Activated CD8-positive, alpha-beta T cell treated with anti-CD3 and anti-CD28 coated beads for 36 hours (primary cell): ENCODE results near the gene INPP5D. TPM values are rescaled to one million over a fixed set of nuclear protein-coding genes. Genes with fewer than 3 reads are reported as not detected.

Experiments used
- ATAC-seq: fragments of 200-7000 bp; cut with Tn5 transposase; one replicate; pipeline ENCODE4 v1.10.0; 2021; ENCODE audit warnings: mild to moderate bottlenecking, moderate library complexity
- CTCF ChIA-PET: fragments of 350-600 bp; sonication (Branson Sonifier 250); formaldehyde crosslinking; loops from one replicate; lab custom pipeline; 2021; ENCODE audit warnings: antibody characterized with exemption; lab: Charles Lee
- POLR2A ChIA-PET: fragments of 350-600 bp; sonication (Branson Sonifier 250); formaldehyde crosslinking; loops from one replicate; lab custom pipeline; 2021; ENCODE audit warnings: antibody characterized with exemption; lab: Charles Lee
- DNase-seq: peaks from one replicate; pipeline ENCODE4 v3.0.0-alpha.2; 2020
- H3K27ac Mint-ChIP-seq: one replicate; pipeline ENCODE4 v1.8.0; 2021; ENCODE audit warnings: mild to moderate bottlenecking, mixed read lengths
- H3K27me3 Mint-ChIP-seq: one replicate; pipeline ENCODE4 v1.8.0; 2021; ENCODE audit warnings: mixed read lengths
- H3K36me3 Mint-ChIP-seq: one replicate; pipeline ENCODE4 v1.8.0; 2021; ENCODE audit warnings: low read depth, mixed read lengths
- H3K4me1 Mint-ChIP-seq: one replicate; pipeline ENCODE4 v1.8.0; 2021; ENCODE audit warnings: low read depth, mixed read lengths
- H3K4me3 Mint-ChIP-seq: one replicate; pipeline ENCODE4 v1.8.0; 2021; ENCODE audit warnings: mild to moderate bottlenecking, moderate library complexity, mixed read lengths
- H3K9me3 Mint-ChIP-seq: one replicate; pipeline ENCODE4 v1.8.0; 2021; ENCODE audit warnings: mixed read lengths
- intact Hi-C: fragments of 100-400 bp; cut with micrococcal nuclease; formaldehyde crosslinking; loops from one replicate; pipeline ENCODE4 v1.10.0; 2022
- total RNA-seq, 2 experiments: library from RNA; stranded (reverse); gene quantifications; one replicate each; pipeline ENCODE4 v1.2.3, GENCODE V29; 2021
- TF ChIP-seq, protein P1 (sequence below): fragments of 200-600 bp; IDR thresholded peaks from one replicate; pipeline ENCODE4 v1.8.0; 2022; ENCODE audit warnings: antibody characterized with exemption, mild to moderate bottlenecking

INPP5D gene
- total RNA-seq, 2 experiments from 2014 or later: 38.6 to 40.2 TPM

DNA sequence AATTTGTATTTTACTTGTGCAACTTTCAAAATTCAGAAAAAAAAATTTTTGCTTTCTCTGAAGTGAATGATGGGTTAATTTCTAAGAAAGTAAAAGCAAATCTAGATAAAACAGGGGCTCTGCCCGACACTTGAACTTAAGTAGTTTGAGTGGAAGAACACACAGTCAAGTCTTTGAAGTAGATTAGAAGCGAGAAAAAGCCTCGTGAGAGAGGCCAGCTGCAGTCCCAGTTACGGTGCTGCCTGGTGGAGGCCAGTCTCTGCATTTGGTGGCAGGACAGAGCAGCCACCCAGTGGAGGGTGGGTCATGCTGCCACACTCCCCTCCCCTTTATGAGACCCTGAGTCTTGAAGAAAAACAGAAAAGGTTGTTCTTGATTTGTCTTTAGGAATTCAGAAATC lies 81.8 kb downstream of the INPP5D start:
- DNase-seq (no peak), ATAC-seq (peak; percentile 43)
- peaks cover 28% of the 10 kb centered on the region for H3K4me1 Mint-ChIP-seq
- H3K9me3 Mint-ChIP-seq: no peaks in the 10 kb centered on the region
- CTCF ChIA-PET: interaction anchor here (1.4 to 1.6 kb wide), 2 partner anchors 68 to 88 kb away, joined by 3 read pairs; no protein-coding TSS in a partner anchor
- intact Hi-C loops: no loop called here
- peaks cover 50% of the 10 kb centered on the region for H3K36me3 Mint-ChIP-seq
- H3K27ac Mint-ChIP-seq: peak overlapping the region; percentile 72
- no peaks in the 10 kb centered on the region for H3K27me3 Mint-ChIP-seq
- TF ChIP-seq, protein P1, sequence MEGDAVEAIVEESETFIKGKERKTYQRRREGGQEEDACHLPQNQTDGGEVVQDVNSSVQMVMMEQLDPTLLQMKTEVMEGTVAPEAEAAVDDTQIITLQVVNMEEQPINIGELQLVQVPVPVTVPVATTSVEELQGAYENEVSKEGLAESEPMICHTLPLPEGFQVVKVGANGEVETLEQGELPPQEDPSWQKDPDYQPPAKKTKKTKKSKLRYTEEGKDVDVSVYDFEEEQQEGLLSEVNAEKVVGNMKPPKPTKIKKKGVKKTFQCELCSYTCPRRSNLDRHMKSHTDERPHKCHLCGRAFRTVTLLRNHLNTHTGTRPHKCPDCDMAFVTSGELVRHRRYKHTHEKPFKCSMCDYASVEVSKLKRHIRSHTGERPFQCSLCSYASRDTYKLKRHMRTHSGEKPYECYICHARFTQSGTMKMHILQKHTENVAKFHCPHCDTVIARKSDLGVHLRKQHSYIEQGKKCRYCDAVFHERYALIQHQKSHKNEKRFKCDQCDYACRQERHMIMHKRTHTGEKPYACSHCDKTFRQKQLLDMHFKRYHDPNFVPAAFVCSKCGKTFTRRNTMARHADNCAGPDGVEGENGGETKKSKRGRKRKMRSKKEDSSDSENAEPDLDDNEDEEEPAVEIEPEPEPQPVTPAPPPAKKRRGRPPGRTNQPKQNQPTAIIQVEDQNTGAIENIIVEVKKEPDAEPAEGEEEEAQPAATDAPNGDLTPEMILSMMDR: no peak
- POLR2A ChIA-PET: interaction anchor here (1.0 to 1.7 kb wide), 3 partner anchors 12 to 303 kb away, joined by 3 to 6 read pairs (median 4); partner anchors contain the start of gene INPP5D
- H3K4me3 Mint-ChIP-seq: no peak overlapping the region

DNA sequence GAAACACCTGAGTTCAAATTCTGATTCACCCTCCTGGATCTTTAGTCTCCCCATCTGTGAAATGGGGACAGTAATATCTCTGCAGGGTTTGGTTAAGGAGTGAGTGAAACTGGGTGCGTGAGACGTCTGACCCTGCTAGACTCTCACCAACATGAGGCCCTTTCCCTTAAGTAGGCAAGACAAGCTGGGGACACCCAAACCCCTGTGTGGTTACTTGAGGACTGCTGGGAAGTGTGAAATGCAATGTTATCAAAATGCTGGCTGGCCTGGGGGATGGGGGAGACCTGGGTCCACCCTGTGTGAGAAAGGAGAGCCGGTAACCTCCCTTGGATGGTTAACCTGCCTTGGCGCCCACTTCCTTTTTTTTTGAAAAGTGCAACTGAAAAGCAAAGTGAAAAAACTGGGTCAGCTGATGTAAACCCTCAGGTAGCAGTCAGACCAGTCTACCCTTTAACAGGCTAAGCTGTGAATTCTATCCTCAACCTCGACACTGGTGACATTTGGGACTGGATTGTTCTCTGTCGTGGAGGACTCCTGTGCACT lies 82.3 kb downstream of the INPP5D start:
- DNase-seq (peak; percentile 61), ATAC-seq (peak; percentile 75)
- H3K9me3 Mint-ChIP-seq: no peaks in the 10 kb centered on the region
- ChIA-PET POLR2A (interaction anchor here (0.8 to 1.7 kb wide), 6 partner anchors 9 to 303 kb away, joined by 3 to 6 read pairs (median 3); partner anchors contain the start of gene INPP5D), CTCF (interaction anchor here (0.8 to 1.6 kb wide), 3 partner anchors 16 to 89 kb away, joined by 3 read pairs; no protein-coding TSS in a partner anchor)
- intact Hi-C loops: no loop called here
- peaks cover 28% of the 10 kb centered on the region for H3K4me1 Mint-ChIP-seq
- H3K27ac Mint-ChIP-seq: peak overlapping the region; percentile 72
- H3K36me3 Mint-ChIP-seq: peaks cover 54% of the 10 kb centered on the region
- TF ChIP-seq, protein P1: no peak
- no peaks in the 10 kb centered on the region for H3K27me3 Mint-ChIP-seq
- no peak overlapping the region for H3K4me3 Mint-ChIP-seq

DNA sequence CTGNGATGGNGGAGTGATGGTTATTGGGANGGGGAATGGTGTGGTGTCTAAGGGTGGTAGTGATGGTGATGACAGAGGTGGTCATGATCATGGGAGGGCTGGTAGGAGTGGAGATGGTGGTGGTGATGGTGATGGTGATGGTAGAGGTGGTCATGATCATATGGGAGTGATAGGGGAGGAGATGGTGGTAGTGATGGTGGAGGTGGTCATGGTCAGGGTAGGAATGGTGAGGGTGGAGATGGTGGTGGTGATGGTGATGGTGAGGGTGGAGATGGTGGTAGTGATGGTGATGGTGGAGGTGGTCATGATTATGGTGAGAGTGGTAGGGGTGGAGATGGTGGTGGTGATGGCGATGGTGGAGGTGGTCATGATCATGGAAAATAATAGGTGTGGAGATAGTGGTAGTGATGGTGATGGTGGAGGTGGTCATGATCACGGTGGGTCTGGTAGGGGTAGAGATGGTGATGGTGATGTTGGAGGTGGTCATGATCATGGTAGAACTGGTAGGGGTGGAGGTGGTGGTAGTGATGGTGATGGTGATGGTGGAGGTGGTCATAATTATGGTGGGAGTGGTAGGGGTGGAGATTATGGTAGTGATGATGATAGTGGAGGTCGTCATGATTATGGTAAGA lies 83.7 kb downstream of the INPP5D start:
- H3K27ac Mint-ChIP-seq: peak overlapping the region; percentile 9
- no peak overlapping the region for H3K4me3 Mint-ChIP-seq
- TF ChIP-seq, protein P1: no peak
- ATAC-seq: no peak
- peaks cover 61% of the 10 kb centered on the region for H3K36me3 Mint-ChIP-seq
- no peak for DNase-seq
- intact Hi-C loops: no loop called here
- ChIA-PET CTCF (interaction anchor here (0.8 kb wide), 1 partner anchor 14 kb away, joined by 3 read pairs; no protein-coding TSS in a partner anchor), POLR2A (interaction anchor here (1.1 to 1.7 kb wide), 2 partner anchors 8 to 14 kb away, joined by 3 to 4 read pairs; no protein-coding TSS in a partner anchor)
- H3K4me1 Mint-ChIP-seq: peaks cover 28% of the 10 kb centered on the region
- H3K27me3 Mint-ChIP-seq: no peaks in the 10 kb centered on the region
- no peaks in the 10 kb centered on the region for H3K9me3 Mint-ChIP-seq

DNA sequence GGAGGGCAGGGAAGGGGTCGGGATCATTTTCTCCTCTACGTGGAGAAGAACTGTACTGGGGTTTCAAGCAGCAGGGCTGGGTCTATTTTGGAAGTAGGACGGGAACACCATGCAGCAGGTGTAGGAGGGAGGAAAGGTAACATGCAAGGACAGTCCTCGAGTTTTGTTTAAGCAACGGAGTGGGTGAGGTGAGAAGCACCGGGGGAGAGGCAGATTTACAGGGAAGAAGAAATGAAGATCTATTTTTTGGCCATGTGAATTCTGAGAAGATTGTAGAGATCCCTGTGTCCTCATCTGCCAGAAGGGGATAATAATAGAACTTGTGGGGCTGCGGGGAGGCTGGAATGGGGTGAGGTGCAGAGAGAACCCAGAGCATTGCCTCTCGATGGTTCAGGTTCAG lies 85.6 kb downstream of the INPP5D start:
- H3K27ac Mint-ChIP-seq: no peak overlapping the region
- ChIA-PET CTCF (no interaction called here), POLR2A (no interaction called here)
- H3K27me3 Mint-ChIP-seq: no peaks in the 10 kb centered on the region
- H3K9me3 Mint-ChIP-seq: no peaks in the 10 kb centered on the region
- TF ChIP-seq, protein P1: no peak
- intact Hi-C loops: no loop called here
- DNase-seq (no peak), ATAC-seq (no peak)
- H3K4me3 Mint-ChIP-seq: no peak overlapping the region
- peaks cover 64% of the 10 kb centered on the region for H3K36me3 Mint-ChIP-seq
- peaks cover 28% of the 10 kb centered on the region for H3K4me1 Mint-ChIP-seq

DNA sequence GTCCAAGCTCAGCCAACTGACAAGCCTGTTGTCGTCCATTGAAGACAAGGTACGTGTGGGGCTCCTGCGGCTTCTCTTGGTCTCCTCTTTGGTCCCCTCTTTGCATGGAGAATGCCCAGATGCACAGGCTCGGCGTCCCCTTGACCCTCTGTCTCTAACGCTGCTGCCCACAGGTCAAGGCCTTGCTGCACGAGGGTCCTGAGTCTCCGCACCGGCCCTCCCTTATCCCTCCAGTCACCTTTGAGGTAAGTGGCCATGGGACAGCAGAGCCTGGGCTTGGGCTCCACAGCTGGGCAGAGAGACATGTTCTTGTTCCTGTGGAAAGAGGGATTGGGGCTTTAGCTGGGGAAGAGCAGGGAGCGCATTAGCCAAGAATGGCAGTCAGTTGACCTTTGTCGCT lies 86.1 kb downstream of the INPP5D start:
- intact Hi-C loops: no loop called here
- Mint-ChIP-seq H3K4me1 (peaks cover 23% of the 10 kb centered on the region), H3K27me3 (no peaks in the 10 kb centered on the region), H3K9me3 (no peaks in the 10 kb centered on the region), H3K36me3 (peaks cover 62% of the 10 kb centered on the region), H3K4me3 (no peak overlapping the region), H3K27ac (no peak overlapping the region)
- TF ChIP-seq, protein P1: no peak
- no peak for ATAC-seq
- ChIA-PET POLR2A (no interaction called here), CTCF (no interaction called here)
- DNase-seq: no peak
